ENCODE data around the gene RASAL2. TPM values are rescaled to one million over a fixed set of nuclear protein-coding genes. Genes with fewer than 3 reads are reported as not detected.

The RASAL2 gene
- total and polyA plus RNA-seq, 4 experiments from 2014 or later: 0.28 to 0.32 TPM; not detected in 2

- no peak overlapping the region for H3K4me3 Mint-ChIP-seq
- no peaks in the 10 kb centered on the region for H3K4me1 Mint-ChIP-seq
- H3K27ac ChIP-seq (ENCODE audit: low read depth, low read length): no peak overlapping the region
- no peak for DNase-seq
- ChIA-PET CTCF (ENCODE audit: partially characterized antibody) (no interaction called here), POLR2A (ENCODE audit: partially characterized antibody) (no interaction called here)
- H3K9me3 Mint-ChIP-seq: peaks cover 2 to 18% (median 12%) of the 10 kb centered on the region in 8 donors
- intact Hi-C loops (cut with micrococcal nuclease): no loop called here
- no peaks in the 10 kb centered on the region for H3K27me3 ChIP-seq (ENCODE audit: insufficient read depth, low read length)
- H3K27me3 Mint-ChIP-seq: peaks cover 0 to 2% of the 10 kb centered on the region in 2 donors
- no peaks in the 10 kb centered on the region for H3K36me3 Mint-ChIP-seq
- no peak overlapping the region for H3K27ac Mint-ChIP-seq
- H3K9me3 ChIP-seq (ENCODE audit: control insufficient read depth in 1 of 2, low read length in 2 of 2): no peaks in the 10 kb centered on the region
- H3K36me3 ChIP-seq (ENCODE audit: insufficient read depth, low read length): no peaks in the 10 kb centered on the region
- no peaks in the 10 kb centered on the region for H3K4me1 ChIP-seq (ENCODE audit: insufficient read depth, low read length)
- H3K4me3 ChIP-seq (ENCODE audit: low read length in 2 of 2): no peak overlapping the region
Measured at GRCh38 chr1:178254433-178254832, 160.5 kb downstream of the RASAL2 start.

GRCh38 chr1:178258536-178258935 is 164.6 kb downstream of the RASAL2 start:
- Mint-ChIP-seq H3K27ac (no peak overlapping the region), H3K4me3 (no peak overlapping the region), H3K27me3 (no peaks in the 10 kb centered on the region), H3K4me1 (no peaks in the 10 kb centered on the region), H3K9me3 (peaks cover 2 to 11% (median 7%) of the 10 kb centered on the region in 8 donors), H3K36me3 (no peaks in the 10 kb centered on the region)
- Histone ChIP-seq H3K4me1 (ENCODE audit: insufficient read depth, low read length) (no peaks in the 10 kb centered on the region), H3K4me3 (ENCODE audit: low read length in 2 of 2) (no peak overlapping the region), H3K9me3 (ENCODE audit: control insufficient read depth in 1 of 2, low read length in 2 of 2) (no peaks in the 10 kb centered on the region), H3K27ac (ENCODE audit: low read depth, low read length) (no peak overlapping the region), H3K27me3 (ENCODE audit: insufficient read depth, low read length) (no peaks in the 10 kb centered on the region), H3K36me3 (ENCODE audit: insufficient read depth, low read length) (no peaks in the 10 kb centered on the region)
- no peak for DNase-seq
- POLR2A ChIA-PET (ENCODE audit: partially characterized antibody): no interaction called here
- CTCF ChIA-PET (ENCODE audit: partially characterized antibody): no interaction called here
- intact Hi-C loops (cut with micrococcal nuclease): no loop called here

- Histone ChIP-seq H3K36me3 (ENCODE audit: insufficient read depth, low read length) (no peaks in the 10 kb centered on the region), H3K4me3 (ENCODE audit: low read length in 2 of 2) (no peak overlapping the region), H3K27ac (ENCODE audit: low read depth, low read length) (no peak overlapping the region), H3K27me3 (ENCODE audit: insufficient read depth, low read length) (no peaks in the 10 kb centered on the region), H3K4me1 (ENCODE audit: insufficient read depth, low read length) (no peaks in the 10 kb centered on the region), H3K9me3 (ENCODE audit: control insufficient read depth in 1 of 2, low read length in 2 of 2) (no peaks in the 10 kb centered on the region)
- Mint-ChIP-seq H3K9me3 (peaks cover 0 to 7% (median 3%) of the 10 kb centered on the region in 8 donors), H3K4me3 (no peak overlapping the region), H3K36me3 (no peaks in the 10 kb centered on the region), H3K4me1 (no peaks in the 10 kb centered on the region), H3K27me3 (no peaks in the 10 kb centered on the region), H3K27ac (no peak overlapping the region)
- ChIA-PET POLR2A (ENCODE audit: partially characterized antibody) (no interaction called here), CTCF (ENCODE audit: partially characterized antibody) (no interaction called here)
- intact Hi-C loops (cut with micrococcal nuclease): no loop called here
- DNase-seq: no peak
Measured at GRCh38 chr1:178262120-178262500, 168.2 kb downstream of the RASAL2 start.

GRCh38 chr1:178263341-178263740 is 169.4 kb downstream of the RASAL2 start:
- CTCF ChIA-PET (ENCODE audit: partially characterized antibody): no interaction called here

GRCh38 chr1:178266113-178266512 is 172.2 kb downstream of the RASAL2 start:
- Histone ChIP-seq H3K4me1 (ENCODE audit: insufficient read depth, low read length) (no peaks in the 10 kb centered on the region), H3K4me3 (ENCODE audit: low read length in 2 of 2) (no peak overlapping the region), H3K27me3 (ENCODE audit: insufficient read depth, low read length) (no peaks in the 10 kb centered on the region), H3K27ac (ENCODE audit: low read depth, low read length) (no peak overlapping the region), H3K9me3 (ENCODE audit: control insufficient read depth in 1 of 2, low read length in 2 of 2) (no peaks in the 10 kb centered on the region), H3K36me3 (ENCODE audit: insufficient read depth, low read length) (no peaks in the 10 kb centered on the region)
- intact Hi-C loops (cut with micrococcal nuclease): no loop called here
- DNase-seq: no peak
- Mint-ChIP-seq H3K27ac (no peak overlapping the region), H3K4me1 (no peaks in the 10 kb centered on the region), H3K27me3 (no peaks in the 10 kb centered on the region), H3K9me3 (peaks cover 0 to 7% (median 2%) of the 10 kb centered on the region in 8 donors), H3K4me3 (no peak overlapping the region), H3K36me3 (no peaks in the 10 kb centered on the region)
- ChIA-PET CTCF (ENCODE audit: partially characterized antibody) (no interaction called here), POLR2A (ENCODE audit: partially characterized antibody) (no interaction called here)

More at GRCh38 chr1:178263341-178263740, 169.4 kb downstream of the RASAL2 start:
- no peak overlapping the region for H3K27ac ChIP-seq (ENCODE audit: low read depth, low read length)
- Mint-ChIP-seq H3K4me1 (no peaks in the 10 kb centered on the region), H3K27ac (no peak overlapping the region), H3K4me3 (no peak overlapping the region), H3K27me3 (no peaks in the 10 kb centered on the region), H3K36me3 (no peaks in the 10 kb centered on the region), H3K9me3 (peaks cover 0 to 7% (median 3%) of the 10 kb centered on the region in 8 donors)
- H3K9me3 ChIP-seq (ENCODE audit: control insufficient read depth in 1 of 2, low read length in 2 of 2): no peaks in the 10 kb centered on the region
- POLR2A ChIA-PET (ENCODE audit: partially characterized antibody): no interaction called here
- H3K36me3 ChIP-seq (ENCODE audit: insufficient read depth, low read length): no peaks in the 10 kb centered on the region
- intact Hi-C loops (cut with micrococcal nuclease): no loop called here
- H3K4me1 ChIP-seq (ENCODE audit: insufficient read depth, low read length): no peaks in the 10 kb centered on the region
- H3K27me3 ChIP-seq (ENCODE audit: insufficient read depth, low read length): no peaks in the 10 kb centered on the region
- DNase-seq: no peak
- H3K4me3 ChIP-seq (ENCODE audit: low read length in 2 of 2): no peak overlapping the region

- H3K4me1 ChIP-seq (ENCODE audit: insufficient read depth, low read length): no peaks in the 10 kb centered on the region
- peaks cover 0 to 7% (median 2%) of the 10 kb centered on the region in 8 donors for H3K9me3 Mint-ChIP-seq
- H3K9me3 ChIP-seq (ENCODE audit: control insufficient read depth in 1 of 2, low read length in 2 of 2): no peaks in the 10 kb centered on the region
- no peak overlapping the region for H3K4me3 Mint-ChIP-seq
- no peak overlapping the region for H3K27ac Mint-ChIP-seq
- no peak for DNase-seq
- H3K27ac ChIP-seq (ENCODE audit: low read depth, low read length): no peak overlapping the region
- no peaks in the 10 kb centered on the region for H3K36me3 Mint-ChIP-seq
- ChIA-PET CTCF (ENCODE audit: partially characterized antibody) (no interaction called here), POLR2A (ENCODE audit: partially characterized antibody) (no interaction called here)
- no peaks in the 10 kb centered on the region for H3K27me3 ChIP-seq (ENCODE audit: insufficient read depth, low read length)
- H3K4me3 ChIP-seq (ENCODE audit: low read length in 2 of 2): no peak overlapping the region
- intact Hi-C loops (cut with micrococcal nuclease): no loop called here
- H3K4me1 Mint-ChIP-seq: no peaks in the 10 kb centered on the region
- peaks cover 0 to under 1% of the 10 kb centered on the region in 2 donors for H3K27me3 Mint-ChIP-seq
- H3K36me3 ChIP-seq (ENCODE audit: insufficient read depth, low read length): no peaks in the 10 kb centered on the region
Measured at GRCh38 chr1:178266619-178267066, 172.7 kb downstream of the RASAL2 start.

- Histone ChIP-seq H3K9me3 (ENCODE audit: control insufficient read depth in 1 of 2, low read length in 2 of 2) (no peaks in the 10 kb centered on the region), H3K4me1 (ENCODE audit: insufficient read depth, low read length) (no peaks in the 10 kb centered on the region), H3K4me3 (ENCODE audit: low read length in 2 of 2) (no peak overlapping the region), H3K27ac (ENCODE audit: low read depth, low read length) (no peak overlapping the region), H3K36me3 (ENCODE audit: insufficient read depth, low read length) (no peaks in the 10 kb centered on the region), H3K27me3 (ENCODE audit: insufficient read depth, low read length) (no peaks in the 10 kb centered on the region)
- H3K9me3 Mint-ChIP-seq: peaks cover 0 to 7% (median 2%) of the 10 kb centered on the region in 8 donors
- no peak for DNase-seq
- intact Hi-C loops (cut with micrococcal nuclease): no loop called here
- no peak overlapping the region for H3K4me3 Mint-ChIP-seq
- H3K36me3 Mint-ChIP-seq: no peaks in the 10 kb centered on the region
- H3K27me3 Mint-ChIP-seq: peaks cover 0 to 2% of the 10 kb centered on the region in 2 donors
- H3K27ac Mint-ChIP-seq: no peak overlapping the region
- no peaks in the 10 kb centered on the region for H3K4me1 Mint-ChIP-seq
- ChIA-PET POLR2A (ENCODE audit: partially characterized antibody) (no interaction called here), CTCF (ENCODE audit: partially characterized antibody) (no interaction called here)
Measured at GRCh38 chr1:178267646-178268094, 173.8 kb downstream of the RASAL2 start.

GRCh38 chr1:178271471-178271870 is 177.6 kb downstream of the RASAL2 start:
- no peaks in the 10 kb centered on the region for H3K36me3 Mint-ChIP-seq
- H3K4me1 Mint-ChIP-seq: no peaks in the 10 kb centered on the region
- H3K9me3 Mint-ChIP-seq: peaks cover 0 to 7% (median 0%) of the 10 kb centered on the region in 8 donors
- peaks cover 0 to 2% of the 10 kb centered on the region in 2 donors for H3K27me3 Mint-ChIP-seq
- H3K9me3 ChIP-seq (ENCODE audit: control insufficient read depth in 1 of 2, low read length in 2 of 2): no peaks in the 10 kb centered on the region
- POLR2A ChIA-PET (ENCODE audit: partially characterized antibody): no interaction called here
- H3K27me3 ChIP-seq (ENCODE audit: insufficient read depth, low read length): no peaks in the 10 kb centered on the region
- H3K4me3 Mint-ChIP-seq: no peak overlapping the region
- intact Hi-C loops (cut with micrococcal nuclease): no loop called here
- no peak for DNase-seq
- H3K36me3 ChIP-seq (ENCODE audit: insufficient read depth, low read length): no peaks in the 10 kb centered on the region
- H3K27ac ChIP-seq (ENCODE audit: low read depth, low read length): no peak overlapping the region
- H3K4me3 ChIP-seq (ENCODE audit: low read length in 2 of 2): no peak overlapping the region
- H3K4me1 ChIP-seq (ENCODE audit: insufficient read depth, low read length): no peaks in the 10 kb centered on the region
- H3K27ac Mint-ChIP-seq: no peak overlapping the region
- CTCF ChIA-PET (ENCODE audit: partially characterized antibody): interaction anchor here (0.9 kb wide), 1 partner anchor 25 kb away, joined by 3 read pairs; no protein-coding TSS in a partner anchor
